ENCODE results near the gene MGAT1.

GRCh38 chr5:180816608-180817534 lies 14.3 kb upstream of the MGAT1 start:
- TF ChIP-seq CTCF (conservative IDR thresholded peaks at IDR 0.05; ENCODE audit: low read depth in 2 of 2) (no peak), POLR2AphosphoS5 (IDR thresholded peaks at IDR 0.05; ENCODE audit: low read depth) (no peak), CREB1 (CRISPR knock-in tag; IDR thresholded peaks at IDR 0.05; ENCODE audit: low read depth) (no peak)
